Body of pancreas (tissue), 4 donors: ENCODE results near the gene A3GALT2.

Source experiments
- POLR2A ChIP-seq, 3 donors: fragments of 450-650 bp; IDR thresholded peaks; one replicate each; pipeline ENCODE4 v1.6.1; 2016; ENCODE audit warnings: antibody characterized with exemption in 3 of 3, mild to moderate bottlenecking in 2 of 3
- TF ChIP-seq, protein P1 (sequence below), 7 experiments: fragments of 450-650 bp in 4 of 7; fragments of 200-600 bp in 3 of 7; sonication (generic) in 3 of 7; IDR thresholded peaks; one replicate each; pipeline ENCODE4 v1.5.1; 2016 to 2019; ENCODE audit warnings: antibody characterized with exemption in 7 of 7

GRCh38 chr1:33347650-33347992, 26.7 kb upstream of the A3GALT2 start:
- TF ChIP-seq, protein P1, sequence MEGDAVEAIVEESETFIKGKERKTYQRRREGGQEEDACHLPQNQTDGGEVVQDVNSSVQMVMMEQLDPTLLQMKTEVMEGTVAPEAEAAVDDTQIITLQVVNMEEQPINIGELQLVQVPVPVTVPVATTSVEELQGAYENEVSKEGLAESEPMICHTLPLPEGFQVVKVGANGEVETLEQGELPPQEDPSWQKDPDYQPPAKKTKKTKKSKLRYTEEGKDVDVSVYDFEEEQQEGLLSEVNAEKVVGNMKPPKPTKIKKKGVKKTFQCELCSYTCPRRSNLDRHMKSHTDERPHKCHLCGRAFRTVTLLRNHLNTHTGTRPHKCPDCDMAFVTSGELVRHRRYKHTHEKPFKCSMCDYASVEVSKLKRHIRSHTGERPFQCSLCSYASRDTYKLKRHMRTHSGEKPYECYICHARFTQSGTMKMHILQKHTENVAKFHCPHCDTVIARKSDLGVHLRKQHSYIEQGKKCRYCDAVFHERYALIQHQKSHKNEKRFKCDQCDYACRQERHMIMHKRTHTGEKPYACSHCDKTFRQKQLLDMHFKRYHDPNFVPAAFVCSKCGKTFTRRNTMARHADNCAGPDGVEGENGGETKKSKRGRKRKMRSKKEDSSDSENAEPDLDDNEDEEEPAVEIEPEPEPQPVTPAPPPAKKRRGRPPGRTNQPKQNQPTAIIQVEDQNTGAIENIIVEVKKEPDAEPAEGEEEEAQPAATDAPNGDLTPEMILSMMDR (IDR thresholded peaks at IDR 0.05): no peak
- TF ChIP-seq POLR2A (IDR thresholded peaks at IDR 0.05): no peak
